NCI-H774 (cell line): ENCODE results near the gene PACRG.

Source experiments
- DNase-seq: peaks from one replicate; lab custom pipeline; 2025; lab: John Stamatoyannopoulos, UW

The PACRG gene

GRCh38 chr6:163137398-163137881 is 409.7 kb downstream of the PACRG start:
- DNase-seq = no peak

GRCh38 chr6:163146036-163146435 is 418.3 kb downstream of the PACRG start:
- DNase-seq = no peak

GRCh38 chr6:163147994-163148393 is 420.2 kb downstream of the PACRG start:
- no peak for DNase-seq

- DNase-seq = no peak
Observed at GRCh38 chr6:163148451-163149278, 420.9 kb downstream of the PACRG start.

GRCh38 chr6:163149279-163149848 is 421.6 kb downstream of the PACRG start:
- DNase-seq = no peak

GRCh38 chr6:163151212-163151611 is 423.4 kb downstream of the PACRG start:
- DNase-seq = no peak

GRCh38 chr6:163152701-163153100 is 424.9 kb downstream of the PACRG start:
- no peak for DNase-seq

GRCh38 chr6:163159110-163159509 is 431.3 kb downstream of the PACRG start:
- DNase-seq = no peak

- no peak for DNase-seq
Observed at GRCh38 chr6:163159689-163160088, 431.9 kb downstream of the PACRG start.

- DNase-seq = no peak
Observed at GRCh38 chr6:163162007-163162873, 434.5 kb downstream of the PACRG start.

- DNase-seq = no peak
Observed at GRCh38 chr6:163162874-163163213, 435.1 kb downstream of the PACRG start.

- no peak for DNase-seq
Observed at GRCh38 chr6:163164175-163164900, 436.6 kb downstream of the PACRG start.

GRCh38 chr6:163165155-163165910 is 437.6 kb downstream of the PACRG start:
- DNase-seq = no peak

- no peak for DNase-seq
Observed at GRCh38 chr6:163165922-163166321, 438.1 kb downstream of the PACRG start.

GRCh38 chr6:163166507-163166906 is 438.7 kb downstream of the PACRG start:
- no peak for DNase-seq

GRCh38 chr6:163169521-163169920 is 441.7 kb downstream of the PACRG start:
- no peak for DNase-seq

GRCh38 chr6:163170294-163170883 is 442.6 kb downstream of the PACRG start:
- DNase-seq = no peak

- DNase-seq = no peak
Observed at GRCh38 chr6:163173741-163174140, 446.0 kb downstream of the PACRG start.

GRCh38 chr6:163175301-163175700 is 447.5 kb downstream of the PACRG start:
- no peak for DNase-seq

- no peak for DNase-seq
Observed at GRCh38 chr6:163176097-163176496, 448.3 kb downstream of the PACRG start.

- no peak for DNase-seq
Observed at GRCh38 chr6:163177007-163177406, 449.2 kb downstream of the PACRG start.
